Suppressor macrophage treated with lipopolysaccharide for 4 hours (primary cell): Measurements from ENCODE around the gene CCBE1.

Experiments
- DNase-seq: peaks from one replicate; pipeline ENCODE4 v3.0.0-alpha.2; 2020

The CCBE1 gene

DNA sequence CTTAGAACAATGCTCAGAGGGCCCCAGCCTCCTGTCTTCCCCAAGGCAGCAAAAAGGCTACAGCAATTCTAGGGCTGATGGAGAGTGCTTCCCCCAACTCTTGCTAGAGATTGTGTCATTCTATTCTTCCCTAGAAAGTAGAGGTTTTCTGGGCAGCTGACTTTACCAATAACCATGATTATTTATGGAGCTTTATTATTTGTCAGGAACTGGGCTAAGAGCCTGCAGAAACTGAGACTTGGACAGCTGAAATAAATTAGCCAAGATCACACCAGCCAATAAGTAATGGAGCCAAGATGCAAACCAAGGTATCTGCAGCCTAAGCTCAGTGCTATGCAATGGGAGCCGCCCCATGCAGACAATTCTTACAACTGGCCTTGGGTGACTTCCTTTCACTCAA lies 84.8 kb downstream of the CCBE1 start:
- DNase-seq, result no peak

DNA sequence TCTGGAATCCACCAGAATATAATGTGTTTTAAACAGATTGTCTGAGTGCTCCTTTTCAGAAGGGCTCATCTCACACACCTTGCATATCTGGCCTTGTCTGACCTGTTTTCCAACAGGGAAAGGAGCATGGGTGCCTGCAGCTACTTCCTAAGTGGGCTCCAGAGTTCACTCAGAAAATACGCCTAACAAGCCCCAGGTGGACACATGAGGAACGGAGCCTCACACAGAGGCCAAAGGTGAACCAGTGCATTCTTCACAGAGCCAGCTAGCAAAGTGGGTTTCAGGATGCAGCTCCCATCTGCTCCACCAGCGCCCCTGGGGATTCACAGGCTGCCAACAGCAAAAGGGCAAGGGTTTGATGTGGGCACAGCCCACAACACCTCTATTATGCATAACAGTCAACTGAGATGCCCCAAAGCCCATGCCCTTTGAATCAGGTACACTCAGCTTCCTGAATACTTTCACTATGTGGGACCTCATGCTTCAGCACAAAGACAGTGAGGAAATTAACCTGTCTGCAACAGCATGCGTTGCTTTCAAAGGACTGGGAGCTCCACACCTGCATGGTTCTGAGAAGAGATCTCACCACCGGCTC lies 86.6 kb downstream of the CCBE1 start:
- DNase-seq, result no peak

DNA sequence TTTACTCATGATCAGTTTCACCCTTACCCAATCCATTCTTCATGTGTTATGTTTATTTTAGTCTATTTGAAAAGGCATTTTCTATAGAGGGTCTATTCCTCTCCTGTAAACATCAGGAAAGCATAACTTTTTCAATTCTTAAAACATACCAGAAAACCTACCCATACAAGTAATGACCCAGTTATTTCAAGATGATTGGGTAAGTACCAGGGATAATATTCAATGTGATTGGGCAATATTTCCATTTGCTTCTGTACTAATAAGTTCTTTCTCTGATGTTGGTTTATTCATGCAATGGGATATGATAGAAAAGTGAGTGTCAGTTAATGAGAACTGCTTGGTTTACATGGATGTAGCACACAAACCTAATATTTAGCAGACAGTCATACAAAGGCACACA lies 87.6 kb downstream of the CCBE1 start:
- no peak for DNase-seq

DNA sequence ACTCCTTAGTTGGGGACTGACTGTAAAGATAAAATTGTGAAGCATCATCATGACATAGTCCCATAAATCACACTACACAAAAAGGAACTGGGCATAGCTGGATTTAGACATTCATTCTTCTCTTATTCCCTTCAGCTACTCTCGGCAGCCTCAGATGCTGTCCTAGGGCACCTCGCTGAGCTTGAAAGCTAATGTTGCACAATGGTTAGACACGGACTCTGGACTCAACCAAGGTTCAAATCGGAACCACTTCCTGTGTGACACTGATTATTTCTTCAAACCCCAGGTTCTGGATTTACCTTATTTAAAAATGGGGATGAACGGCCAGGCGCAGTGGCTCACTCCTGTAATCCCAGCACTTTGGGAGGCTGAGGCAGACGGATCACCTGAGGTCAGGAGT lies 89.8 kb downstream of the CCBE1 start:
- no peak for DNase-seq

DNA sequence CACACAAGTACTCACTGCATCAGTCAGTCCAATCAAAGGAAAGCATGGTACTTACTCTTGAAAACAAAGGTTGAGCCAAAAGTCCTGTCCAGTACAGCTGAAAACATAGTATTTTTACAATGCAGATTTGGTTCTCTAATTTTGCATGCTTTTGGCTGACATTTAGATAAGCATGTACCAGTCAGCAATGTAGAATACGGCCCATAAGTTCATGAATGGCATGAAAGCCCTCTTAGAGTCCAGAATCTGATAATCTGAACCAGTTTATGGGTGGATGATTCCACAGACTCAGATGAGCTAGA lies 90.2 kb downstream of the CCBE1 start:
- no peak for DNase-seq

DNA sequence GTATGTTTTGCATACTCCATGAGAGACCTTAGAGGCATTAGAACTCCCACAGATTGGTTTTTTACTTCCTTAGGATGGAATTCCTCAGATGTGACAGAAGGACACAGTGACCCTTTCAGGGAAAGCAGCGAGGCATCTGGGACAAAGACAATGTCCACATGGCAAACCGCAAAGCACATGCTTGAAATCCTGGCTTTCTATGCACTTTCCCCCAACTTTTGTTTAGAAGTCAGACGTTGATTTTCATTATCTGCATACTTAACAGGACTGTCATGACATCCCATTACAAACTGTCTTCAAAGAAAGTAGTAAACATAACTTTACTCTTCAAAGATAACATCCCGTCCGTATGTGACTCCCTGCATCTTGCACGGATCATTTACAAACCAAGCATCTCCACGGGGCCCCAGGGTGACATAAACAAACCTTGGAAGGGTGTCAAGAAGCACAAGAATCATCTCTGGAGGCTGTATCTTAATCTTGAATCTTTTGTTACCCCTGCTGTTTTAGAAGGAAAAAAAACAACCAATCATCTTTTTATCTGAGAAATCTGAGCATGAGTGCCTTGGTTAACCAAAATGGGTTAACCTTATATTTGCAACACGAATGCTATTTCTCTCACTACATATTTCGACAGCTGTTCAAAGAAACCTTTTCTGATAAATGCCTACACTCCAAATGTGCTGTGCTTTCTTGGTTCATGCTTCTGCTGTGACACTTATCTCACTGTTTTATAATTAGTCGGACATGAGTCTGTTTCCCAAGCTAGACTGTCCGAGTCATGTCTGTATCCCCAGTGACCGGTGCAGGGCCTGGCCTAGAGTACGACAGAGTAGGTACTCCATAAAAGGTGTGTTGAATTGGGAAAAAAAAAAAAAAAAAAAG lies 90.8 kb downstream of the CCBE1 start:
- no peak for DNase-seq

DNA sequence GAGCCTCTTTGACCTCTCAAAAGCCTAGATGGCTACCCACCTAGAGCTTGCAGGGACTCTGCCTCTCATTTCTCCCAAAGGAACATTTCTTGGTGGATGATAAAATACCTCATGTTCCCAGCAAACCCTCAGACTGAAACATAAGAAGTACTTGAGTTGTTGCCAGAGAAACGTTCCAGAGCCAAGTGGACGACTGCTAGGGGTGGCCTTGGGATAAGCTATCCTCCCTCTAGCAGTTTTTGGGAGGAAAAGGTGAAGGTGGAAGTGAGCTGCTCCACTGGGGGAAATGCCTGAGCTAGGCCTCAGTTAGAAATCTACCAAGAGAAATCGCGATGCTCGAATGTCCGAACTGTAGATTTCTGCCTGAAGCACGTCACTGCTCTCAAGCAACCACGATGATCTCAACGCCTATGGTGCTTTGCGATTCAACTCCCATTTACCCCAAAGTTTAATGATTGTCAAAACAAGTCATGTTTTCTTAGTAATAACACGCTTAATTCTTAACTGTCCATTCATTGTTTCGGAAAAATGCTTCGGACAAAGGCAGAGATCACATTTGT lies 91.5 kb downstream of the CCBE1 start:
- DNase-seq, result no peak

DNA sequence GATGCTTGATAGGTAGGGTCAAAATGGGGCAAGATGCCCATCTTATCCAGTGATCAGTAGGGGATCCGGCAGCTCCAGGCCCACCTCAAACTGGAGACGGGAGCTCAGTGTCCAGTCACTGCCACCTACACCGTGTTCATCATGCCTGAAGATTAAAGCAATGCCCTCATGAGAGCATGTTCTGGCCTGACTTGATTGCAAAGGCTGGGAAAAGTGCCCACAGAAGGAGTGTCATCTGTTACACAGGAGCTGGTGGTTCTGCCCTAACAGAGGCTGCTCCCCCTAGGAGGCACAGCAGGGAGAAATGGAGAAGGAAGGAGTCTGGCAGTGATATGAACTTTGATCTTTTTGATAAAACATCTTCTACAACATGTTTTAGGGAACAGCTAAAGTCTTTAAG lies 92.3 kb downstream of the CCBE1 start:
- no peak for DNase-seq

DNA sequence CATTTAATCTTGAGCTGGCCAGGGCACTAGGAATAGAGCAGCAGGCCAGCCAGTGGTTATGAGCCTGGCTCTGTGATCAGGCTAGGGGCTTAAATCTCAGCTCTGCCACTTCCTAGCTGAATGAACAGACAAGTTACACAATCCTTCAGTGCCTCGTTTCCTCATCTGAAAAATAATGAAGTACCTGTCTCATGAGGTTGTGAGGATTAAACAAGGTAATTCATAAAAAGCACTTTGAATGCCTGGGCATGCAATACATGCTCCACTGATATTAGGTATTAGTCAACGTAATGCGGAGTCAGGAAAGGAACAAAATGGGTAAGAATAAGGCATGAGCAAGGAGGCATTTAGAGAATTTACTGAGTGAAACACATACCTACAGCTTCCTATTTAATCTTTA lies 100.2 kb downstream of the CCBE1 start:
- DNase-seq, result no peak

DNA sequence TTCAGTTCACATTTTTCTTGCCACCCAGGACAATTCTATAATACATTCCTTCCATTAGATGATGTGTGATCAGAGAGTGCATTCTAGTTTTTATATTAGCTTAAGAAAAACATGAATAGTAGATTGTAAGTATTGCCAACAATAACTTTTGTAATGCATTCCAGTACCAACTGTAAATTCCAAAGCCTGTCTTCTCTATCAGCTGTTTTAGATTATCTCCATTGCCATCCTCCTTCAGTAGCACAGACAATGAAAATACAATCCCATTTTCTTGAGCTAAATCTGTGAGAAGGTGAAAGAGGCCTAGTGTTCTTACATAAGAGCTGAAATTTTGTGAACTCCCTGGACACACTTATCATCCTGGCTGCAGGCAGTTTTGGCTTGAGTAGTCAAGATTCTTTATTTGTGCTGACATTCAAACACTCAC lies 103.9 kb downstream of the CCBE1 start:
- no peak for DNase-seq

DNA sequence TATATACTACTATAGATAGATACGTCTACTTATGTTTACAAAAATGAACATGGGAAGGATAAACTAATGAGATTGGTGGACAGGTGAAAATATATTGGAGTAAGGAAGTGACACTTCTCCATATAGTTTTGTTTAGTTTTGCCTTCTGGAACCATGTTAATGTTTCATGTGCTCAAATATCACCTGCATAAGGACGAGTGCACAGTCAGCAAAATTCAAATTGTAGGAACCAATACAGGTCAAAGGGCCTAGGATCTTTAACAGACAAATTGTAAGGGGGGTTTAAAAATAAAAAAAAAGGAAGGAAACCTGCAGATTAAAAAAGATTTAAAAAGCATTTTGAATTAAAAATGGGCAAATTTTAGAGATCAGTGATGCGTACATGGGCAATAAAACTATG lies 104.6 kb downstream of the CCBE1 start:
- DNase-seq, result no peak

DNA sequence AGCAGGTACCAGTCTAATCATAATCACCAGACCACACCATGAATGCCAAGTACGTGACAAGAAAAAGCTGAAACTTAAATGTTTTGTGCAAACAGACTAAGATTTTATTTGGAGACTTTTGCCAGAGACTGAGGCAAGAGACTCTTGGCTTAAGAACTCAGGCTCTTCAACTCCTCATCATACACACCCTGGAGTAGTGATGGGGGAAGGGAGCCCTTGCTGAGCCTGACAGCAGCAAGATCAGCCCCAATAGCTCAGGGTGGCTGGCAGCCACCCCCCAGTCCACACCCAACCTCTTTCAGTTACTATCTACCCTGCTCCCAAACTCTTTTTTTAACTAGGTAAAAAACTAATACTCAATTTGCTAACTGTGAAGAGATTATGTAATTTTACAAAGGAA lies 114.8 kb downstream of the CCBE1 start:
- DNase-seq, result no peak

DNA sequence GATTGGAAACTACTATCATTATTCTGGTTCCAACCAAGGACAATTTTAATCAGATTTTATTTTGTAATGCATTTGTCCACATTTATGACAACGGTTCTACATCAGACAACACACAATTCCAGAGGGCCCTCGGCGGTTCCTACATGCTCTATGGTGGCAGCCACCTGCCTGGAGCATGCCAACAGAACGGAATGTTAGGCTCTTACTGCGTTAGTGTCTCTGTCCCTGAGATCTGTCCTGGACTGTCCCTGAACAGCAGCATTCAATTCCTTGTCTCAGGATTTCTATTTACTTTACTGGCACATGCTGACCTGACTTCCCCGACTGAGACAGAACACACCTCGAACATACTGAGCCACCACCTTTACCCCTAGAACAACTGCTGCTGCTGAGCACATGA lies 117.7 kb downstream of the CCBE1 start:
- no peak for DNase-seq

DNA sequence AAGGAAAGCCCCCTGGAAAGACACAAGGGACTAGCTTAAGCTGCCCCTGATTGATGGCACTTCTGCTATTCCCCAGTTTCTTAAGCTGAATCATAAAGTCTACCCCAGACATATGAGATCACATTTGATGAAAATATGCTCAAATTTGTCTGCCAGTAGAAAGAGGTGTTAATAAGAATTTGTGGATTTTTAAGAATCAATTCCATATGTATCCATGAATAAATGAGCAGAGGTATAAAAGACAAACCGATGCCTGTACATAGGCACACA lies 119.9 kb downstream of the CCBE1 start:
- DNase-seq, result no peak

DNA sequence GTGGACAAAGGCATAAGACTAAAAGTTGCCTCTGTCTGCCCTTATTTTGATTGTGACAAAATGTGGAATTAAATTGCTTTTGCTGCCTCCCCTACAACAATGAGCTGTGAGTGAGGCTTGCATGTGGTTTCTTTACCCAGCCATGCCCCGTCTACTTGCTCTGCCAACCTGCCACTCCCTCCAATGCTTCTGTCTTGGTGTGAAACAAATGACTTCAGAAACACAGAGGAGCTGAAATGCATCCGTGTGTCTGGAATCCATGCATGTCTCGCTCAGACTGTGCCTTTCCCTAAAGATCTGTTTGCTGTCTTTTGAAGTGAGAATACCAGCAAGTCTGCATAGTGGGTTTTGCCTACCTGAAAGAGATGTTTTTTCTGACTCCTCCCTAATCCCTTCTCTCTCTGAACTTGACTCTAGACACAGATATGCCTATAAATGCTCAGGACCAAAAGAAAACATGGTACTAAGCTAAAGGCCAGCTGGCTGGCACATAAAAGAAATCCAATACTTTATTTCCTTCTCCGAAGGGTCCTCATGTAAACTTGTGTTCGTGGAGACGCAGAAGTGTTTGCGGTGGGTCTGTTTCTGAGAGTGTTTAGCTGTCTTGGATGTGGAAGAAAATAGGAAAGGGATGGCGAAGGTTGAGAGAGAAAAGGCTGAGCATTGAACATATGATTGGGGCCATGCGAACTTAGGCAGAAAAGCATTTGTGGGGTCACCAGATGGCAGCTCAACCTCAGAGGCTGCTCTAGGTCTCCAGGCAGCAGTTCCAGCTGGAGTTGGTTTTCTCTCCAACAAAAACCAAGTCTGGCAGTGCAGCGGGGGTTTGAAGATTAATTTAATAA lies 120.5 kb downstream of the CCBE1 start:
- DNase-seq, result no peak

DNA sequence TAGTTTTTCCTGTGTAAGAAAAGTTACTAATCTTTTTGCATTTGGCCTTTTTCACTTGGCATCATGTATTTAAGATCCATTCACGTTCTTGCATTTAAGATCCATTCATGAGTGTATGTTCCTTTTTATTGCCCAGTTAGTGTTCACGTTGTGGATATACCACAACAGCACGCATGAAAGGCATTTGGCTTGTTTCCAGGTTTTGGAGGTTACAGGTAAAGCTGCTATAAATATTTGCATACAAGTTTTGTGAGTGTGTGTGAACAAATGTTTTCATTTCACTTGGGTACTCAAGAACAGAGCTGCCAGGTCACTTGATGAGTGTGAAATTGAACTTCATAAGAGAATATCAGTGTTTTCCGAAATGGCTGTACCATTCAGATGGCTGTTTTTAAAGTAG lies 121.2 kb downstream of the CCBE1 start:
- DNase-seq, result no peak

DNA sequence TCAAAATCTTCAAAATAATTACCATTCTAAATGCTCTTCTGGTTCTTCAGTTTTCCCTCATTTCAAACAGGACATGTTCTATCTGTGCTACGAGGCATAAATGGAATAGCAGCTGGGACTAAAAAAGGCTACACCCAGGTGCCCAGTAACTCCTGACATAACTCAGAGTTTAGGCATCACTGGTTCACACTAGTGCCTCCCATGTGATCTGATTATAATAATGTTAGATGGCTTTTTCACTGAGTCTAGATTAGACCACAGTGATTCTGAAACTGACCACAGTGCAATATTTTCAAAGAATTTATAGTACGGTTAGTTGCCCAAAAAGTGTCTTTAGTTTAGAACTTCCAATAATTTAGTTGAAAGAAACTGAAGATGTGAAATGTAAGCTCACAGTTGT lies 123.3 kb downstream of the CCBE1 start:
- DNase-seq, result no peak

DNA sequence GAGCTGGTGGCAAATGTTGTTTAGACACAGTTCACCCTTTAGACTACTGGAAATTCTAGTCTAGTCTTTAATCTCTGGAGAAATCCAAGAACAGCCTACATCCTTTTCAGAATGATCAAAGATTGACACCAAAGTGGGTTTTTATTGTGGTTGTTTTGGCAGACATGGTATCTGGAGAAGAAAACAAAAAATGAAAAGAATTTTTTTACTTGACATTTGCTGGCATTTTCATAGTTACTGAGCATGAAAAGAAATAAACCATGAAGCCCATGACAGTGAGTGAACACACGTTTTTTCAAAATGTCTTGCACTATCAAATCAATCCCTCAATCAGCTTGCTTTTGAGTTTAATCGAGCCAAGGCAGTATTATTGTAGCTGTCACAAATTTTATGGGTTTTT lies 125.3 kb downstream of the CCBE1 start:
- DNase-seq, result no peak

DNA sequence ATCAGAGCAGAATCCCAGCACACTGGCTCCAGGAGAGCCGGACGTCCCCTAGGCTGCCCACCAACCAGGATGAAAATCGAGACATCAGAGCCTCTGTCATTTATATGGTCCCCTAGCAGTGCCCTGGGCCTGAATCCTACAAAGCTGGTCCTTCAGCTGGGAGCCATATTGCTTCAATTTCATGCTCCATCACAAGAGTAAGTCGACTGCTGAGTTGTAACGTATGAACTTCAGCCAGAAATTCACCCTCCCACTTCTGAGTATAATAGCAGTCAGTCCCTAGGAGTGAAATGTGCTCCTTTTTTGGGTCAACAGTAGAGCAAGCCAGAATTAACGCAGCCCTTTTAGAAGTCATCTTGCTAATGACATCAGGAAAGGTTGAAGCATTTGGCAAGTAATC lies 126.4 kb downstream of the CCBE1 start:
- DNase-seq, result no peak

DNA sequence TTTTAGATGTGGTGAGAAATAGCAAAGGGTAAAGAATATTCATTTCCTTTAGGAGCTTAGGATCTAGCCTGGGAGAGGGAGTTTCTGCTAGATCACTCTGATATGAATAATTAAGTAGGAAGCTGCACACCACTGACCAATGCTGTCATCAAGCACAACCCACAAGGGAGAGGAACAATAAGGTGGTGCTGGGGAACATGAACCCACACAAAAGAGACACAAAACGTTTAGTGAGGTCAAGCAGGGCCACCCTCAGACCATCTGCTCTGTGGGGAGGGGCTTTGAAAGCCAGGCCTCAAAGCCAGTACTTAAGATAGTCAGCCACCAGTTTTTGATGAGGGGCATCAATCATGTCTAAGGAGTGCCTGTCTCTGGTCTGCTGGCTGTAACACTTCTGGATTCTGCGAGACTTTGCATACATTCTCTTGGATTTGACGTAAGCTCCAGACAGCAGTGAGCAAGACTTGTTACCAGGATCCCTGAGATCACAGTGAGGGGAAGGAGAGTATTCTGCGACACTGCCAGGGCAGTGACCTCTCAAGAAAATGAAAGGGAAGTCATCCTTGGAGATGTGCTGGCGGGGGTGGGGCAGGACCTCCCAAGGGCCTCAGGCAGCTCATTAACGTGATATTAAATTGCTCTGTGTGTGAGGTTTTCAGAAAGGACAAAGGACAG lies 127.0 kb downstream of the CCBE1 start:
- no peak for DNase-seq

DNA sequence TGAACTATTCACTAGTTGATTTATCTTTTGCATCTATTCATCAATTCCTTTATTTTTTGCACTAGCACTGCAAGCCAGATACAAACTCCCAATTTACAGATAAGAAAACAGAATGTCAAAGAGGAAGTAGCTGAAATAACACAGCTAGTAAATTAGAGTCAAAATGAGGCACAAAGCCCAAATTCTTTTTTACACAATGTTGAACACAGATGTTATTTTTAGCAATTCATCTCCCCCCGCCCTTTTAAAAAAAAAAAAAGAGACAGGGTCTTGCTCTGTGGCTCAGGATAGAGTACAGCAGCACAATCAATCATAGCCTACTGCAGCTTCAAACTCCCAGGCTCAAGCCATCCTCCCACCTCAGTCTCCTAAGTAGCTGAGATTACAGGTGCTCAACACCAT lies 127.8 kb downstream of the CCBE1 start:
- no peak for DNase-seq

DNA sequence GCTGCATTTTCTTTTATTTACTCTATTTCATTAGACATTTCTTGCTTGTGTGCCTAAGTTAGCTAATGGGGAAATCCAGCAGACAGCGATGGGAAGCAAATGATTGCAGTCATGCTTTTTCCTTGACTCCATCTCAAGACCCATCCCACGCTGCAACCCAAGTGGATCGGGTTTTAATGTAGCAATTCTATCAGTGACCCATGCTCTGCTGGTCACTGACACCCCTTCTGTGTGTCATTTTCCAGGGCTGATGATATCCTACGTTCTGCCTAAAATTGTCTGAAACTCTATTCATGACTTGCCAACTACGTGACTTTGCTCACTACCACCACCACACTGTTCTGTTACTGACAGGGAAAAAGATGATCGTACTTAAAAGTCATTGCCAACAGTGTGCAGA lies 129.8 kb downstream of the CCBE1 start:
- no peak for DNase-seq

DNA sequence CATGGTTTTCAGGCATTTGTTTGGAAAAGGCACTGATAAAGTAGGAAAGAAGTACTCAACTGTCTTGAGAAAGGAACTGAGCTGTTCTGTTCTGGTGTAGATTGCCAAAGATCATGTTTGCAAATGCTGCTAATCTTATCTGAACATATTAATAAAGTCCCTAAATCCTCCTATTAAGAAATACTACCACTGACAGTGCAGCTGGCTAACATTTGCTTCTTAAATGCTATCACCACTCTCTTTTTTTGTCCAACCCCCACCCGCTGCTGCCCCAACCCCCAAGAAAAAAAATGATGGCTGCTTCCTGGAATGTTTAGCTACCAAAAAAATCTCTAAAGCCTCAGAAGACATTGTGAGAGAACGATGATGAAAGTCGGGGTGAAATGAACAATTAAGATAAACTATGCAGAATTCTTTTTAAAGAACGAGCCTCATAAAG lies 130.7 kb downstream of the CCBE1 start:
- no peak for DNase-seq
